Medulla oblongata (tissue), 1 donor: ENCODE data around the gene TMEM145.
A peak's percentile ranks its signal among the peaks of the same experiment; 100 is the strongest.

Source experiments
- DNase-seq: peaks from one replicate; pipeline ENCODE4 v3.0.0-alpha.2; 2015; ENCODE audit errors: extremely low spot score

TMEM145 gene

GRCh38 chr19:42288881-42289555 lies 24.1 kb upstream of the TMEM145 start:
- DNase-seq, result no peak

- DNase-seq, result no peak
Observed at GRCh38 chr19:42289556-42290041, 23.5 kb upstream of the TMEM145 start.

GRCh38 chr19:42290136-42290522 lies 23.0 kb upstream of the TMEM145 start:
- DNase-seq, result no peak

- DNase-seq, result no peak
Observed at GRCh38 chr19:42290523-42291434, 22.3 kb upstream of the TMEM145 start.

GRCh38 chr19:42291435-42291810 lies 21.7 kb upstream of the TMEM145 start:
- no peak for DNase-seq

- no peak for DNase-seq
Observed at GRCh38 chr19:42292042-42292960, 20.8 kb upstream of the TMEM145 start.

- DNase-seq, result no peak
Observed at GRCh38 chr19:42292963-42293362, 20.1 kb upstream of the TMEM145 start.

- DNase-seq, result no peak
Observed at GRCh38 chr19:42293540-42293939, 19.6 kb upstream of the TMEM145 start.

GRCh38 chr19:42293948-42294347 lies 19.2 kb upstream of the TMEM145 start:
- no peak for DNase-seq

- no peak for DNase-seq
Observed at GRCh38 chr19:42294471-42295137, 18.5 kb upstream of the TMEM145 start.

- no peak for DNase-seq
Observed at GRCh38 chr19:42295342-42295741, 17.8 kb upstream of the TMEM145 start.

- peak; percentile 80 for DNase-seq
Observed at GRCh38 chr19:42295831-42296525, 17.1 kb upstream of the TMEM145 start.

GRCh38 chr19:42297039-42297438 lies 16.1 kb upstream of the TMEM145 start:
- DNase-seq, result no peak

GRCh38 chr19:42301646-42302203 lies 11.4 kb upstream of the TMEM145 start, which contains the start of gene PRR19:
Gene PRR19, plus strand, starts transcription at chr19:42302132. Its CDS starts 7,453 bp downstream, at chr19:42309585.
- no peak for DNase-seq

- no peak for DNase-seq
Observed at GRCh38 chr19:42303101-42303464, 10.0 kb upstream of the TMEM145 start.

GRCh38 chr19:42303876-42304275 lies 9.2 kb upstream of the TMEM145 start:
- no peak for DNase-seq

- DNase-seq, result no peak
Observed at GRCh38 chr19:42306646-42307045, 6.5 kb upstream of the TMEM145 start.

- no peak for DNase-seq
Observed at GRCh38 chr19:42309686-42310085, 3.4 kb upstream of the TMEM145 start.

GRCh38 chr19:42311657-42312056 lies 1.5 kb upstream of the TMEM145 start:
- no peak for DNase-seq

GRCh38 chr19:42312370-42312769 lies 739 bp upstream of the TMEM145 start:
- no peak for DNase-seq
